ENCODE results near the gene MOGAT1.

MOGAT1 gene

DNA sequence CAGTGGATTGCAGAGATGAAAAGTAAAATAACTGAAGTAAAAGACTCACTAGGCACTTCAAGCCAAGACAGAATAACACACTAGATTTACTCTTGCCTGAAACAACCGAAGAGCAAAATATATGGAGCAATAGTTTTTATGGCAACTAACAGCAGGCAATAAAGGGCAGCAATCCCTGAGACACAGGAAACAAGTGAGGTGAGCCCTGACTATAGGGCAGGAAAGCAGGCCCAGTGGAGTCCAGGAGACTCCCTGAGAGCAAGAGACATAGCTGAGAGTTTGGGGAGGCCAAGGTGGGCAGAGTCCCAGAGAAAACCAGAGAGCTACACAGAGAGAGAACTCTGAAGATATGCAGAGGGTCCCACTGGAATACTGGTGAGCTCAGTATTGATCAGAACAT is 34.4 kb upstream of the MOGAT1 start:
- no peak overlapping the region for H3K4me3 ChIP-seq (replicated peaks; ENCODE audit: low read depth, low read length)
- DNase-seq (ENCODE audit: extremely low read depth, low read depth), result no peak

DNA sequence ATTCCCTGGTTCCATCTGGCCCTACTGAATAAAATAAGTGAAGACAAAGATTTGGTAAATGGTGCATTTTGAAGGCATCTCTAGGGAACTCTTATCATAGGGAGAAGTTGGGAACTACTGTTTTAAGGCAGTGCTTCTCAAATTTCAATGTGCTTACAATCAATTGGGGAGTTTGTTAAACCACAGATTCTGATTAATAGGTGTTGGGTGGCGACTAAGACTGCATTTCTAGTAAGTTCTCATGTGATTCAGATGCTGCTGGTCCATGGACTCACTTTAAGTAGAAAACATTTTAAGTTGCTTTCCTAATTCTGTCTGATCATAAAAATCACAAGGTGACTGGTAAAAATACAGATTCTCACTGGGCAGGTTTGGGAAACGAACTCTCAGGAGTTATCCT is 30.1 kb upstream of the MOGAT1 start:
- DNase-seq (ENCODE audit: extremely low read depth, low read depth), result no peak
- H3K4me3 ChIP-seq (replicated peaks; ENCODE audit: low read depth, low read length), result no peak overlapping the region
- TF ChIP-seq, protein P1, sequence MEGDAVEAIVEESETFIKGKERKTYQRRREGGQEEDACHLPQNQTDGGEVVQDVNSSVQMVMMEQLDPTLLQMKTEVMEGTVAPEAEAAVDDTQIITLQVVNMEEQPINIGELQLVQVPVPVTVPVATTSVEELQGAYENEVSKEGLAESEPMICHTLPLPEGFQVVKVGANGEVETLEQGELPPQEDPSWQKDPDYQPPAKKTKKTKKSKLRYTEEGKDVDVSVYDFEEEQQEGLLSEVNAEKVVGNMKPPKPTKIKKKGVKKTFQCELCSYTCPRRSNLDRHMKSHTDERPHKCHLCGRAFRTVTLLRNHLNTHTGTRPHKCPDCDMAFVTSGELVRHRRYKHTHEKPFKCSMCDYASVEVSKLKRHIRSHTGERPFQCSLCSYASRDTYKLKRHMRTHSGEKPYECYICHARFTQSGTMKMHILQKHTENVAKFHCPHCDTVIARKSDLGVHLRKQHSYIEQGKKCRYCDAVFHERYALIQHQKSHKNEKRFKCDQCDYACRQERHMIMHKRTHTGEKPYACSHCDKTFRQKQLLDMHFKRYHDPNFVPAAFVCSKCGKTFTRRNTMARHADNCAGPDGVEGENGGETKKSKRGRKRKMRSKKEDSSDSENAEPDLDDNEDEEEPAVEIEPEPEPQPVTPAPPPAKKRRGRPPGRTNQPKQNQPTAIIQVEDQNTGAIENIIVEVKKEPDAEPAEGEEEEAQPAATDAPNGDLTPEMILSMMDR (IDR thresholded peaks at IDR 0.05; ENCODE audit: low read depth, low read length, missing control alignments), result no peak

More for the DNA sequence above, 34.4 kb upstream of the MOGAT1 start:
- TF ChIP-seq, protein P1 (IDR thresholded peaks at IDR 0.05; ENCODE audit: low read depth, low read length, missing control alignments), result no peak

DNA sequence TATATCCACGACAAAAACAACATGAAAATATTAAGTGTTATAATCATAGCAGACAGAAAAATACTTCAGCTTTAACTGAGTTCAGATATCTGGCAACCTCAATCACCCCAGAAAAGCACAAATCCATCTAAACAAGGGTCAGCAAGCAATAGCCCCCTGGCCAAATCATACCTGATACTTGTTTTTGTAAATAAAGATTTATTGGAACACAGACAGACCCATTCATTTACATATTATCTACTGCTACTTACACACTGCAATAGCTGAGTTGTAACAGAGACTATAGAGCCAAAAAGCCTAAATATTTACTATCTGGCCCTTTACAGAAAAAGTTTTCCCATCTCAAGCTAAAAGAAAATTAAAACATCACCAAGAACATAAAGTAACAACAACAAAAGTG is 28.3 kb upstream of the MOGAT1 start:
- TF ChIP-seq, protein P1 (IDR thresholded peaks at IDR 0.05; ENCODE audit: low read depth, low read length, missing control alignments), result no peak
- no peak overlapping the region for H3K4me3 ChIP-seq (replicated peaks; ENCODE audit: low read depth, low read length)
- DNase-seq (ENCODE audit: extremely low read depth, low read depth), result no peak

DNA sequence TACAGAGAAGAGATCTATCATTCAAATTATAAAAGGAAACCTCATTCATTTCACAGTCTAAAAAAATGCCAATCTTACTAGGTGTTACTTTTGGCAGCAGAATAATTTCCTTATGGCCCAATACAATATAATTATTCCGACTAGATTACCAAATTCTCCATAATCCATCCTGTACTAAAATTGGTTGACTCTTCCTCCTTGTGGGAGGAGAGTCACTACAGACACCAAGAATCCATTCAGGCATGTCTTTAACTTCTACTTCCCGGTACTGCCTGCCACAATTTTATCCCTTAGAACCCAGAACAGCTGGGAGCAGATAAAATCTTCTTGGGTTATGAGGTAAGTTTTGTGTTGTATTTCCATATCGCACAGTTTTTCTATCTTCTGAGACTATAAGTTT is 25.4 kb upstream of the MOGAT1 start:
- no peak for DNase-seq (ENCODE audit: extremely low read depth, low read depth)
- H3K4me3 ChIP-seq (replicated peaks; ENCODE audit: low read depth, low read length), result no peak overlapping the region
- TF ChIP-seq, protein P1 (IDR thresholded peaks at IDR 0.05; ENCODE audit: low read depth, low read length, missing control alignments), result no peak

DNA sequence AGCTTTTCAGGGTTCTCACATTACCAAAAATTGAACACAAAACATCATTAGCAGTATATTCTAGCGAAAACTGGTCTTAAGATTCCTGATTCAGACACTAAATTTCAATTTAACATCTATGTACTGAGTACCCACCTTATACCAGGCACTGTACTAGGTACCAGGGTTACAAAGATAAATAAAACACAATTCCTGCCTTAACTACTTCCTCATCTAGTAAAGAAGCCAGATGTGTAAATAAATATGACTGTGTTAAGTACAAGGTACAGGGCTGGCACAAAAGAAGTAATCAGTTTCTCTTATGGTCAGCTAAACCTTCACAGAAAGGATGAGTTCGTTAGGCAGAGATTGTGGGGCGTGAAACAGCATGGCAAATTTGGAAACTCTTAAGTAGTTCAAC is 21.7 kb upstream of the MOGAT1 start:
- no peak for DNase-seq (ENCODE audit: extremely low read depth, low read depth)
- TF ChIP-seq, protein P1 (IDR thresholded peaks at IDR 0.05; ENCODE audit: low read depth, low read length, missing control alignments), result no peak
- H3K4me3 ChIP-seq (replicated peaks; ENCODE audit: low read depth, low read length), result no peak overlapping the region

DNA sequence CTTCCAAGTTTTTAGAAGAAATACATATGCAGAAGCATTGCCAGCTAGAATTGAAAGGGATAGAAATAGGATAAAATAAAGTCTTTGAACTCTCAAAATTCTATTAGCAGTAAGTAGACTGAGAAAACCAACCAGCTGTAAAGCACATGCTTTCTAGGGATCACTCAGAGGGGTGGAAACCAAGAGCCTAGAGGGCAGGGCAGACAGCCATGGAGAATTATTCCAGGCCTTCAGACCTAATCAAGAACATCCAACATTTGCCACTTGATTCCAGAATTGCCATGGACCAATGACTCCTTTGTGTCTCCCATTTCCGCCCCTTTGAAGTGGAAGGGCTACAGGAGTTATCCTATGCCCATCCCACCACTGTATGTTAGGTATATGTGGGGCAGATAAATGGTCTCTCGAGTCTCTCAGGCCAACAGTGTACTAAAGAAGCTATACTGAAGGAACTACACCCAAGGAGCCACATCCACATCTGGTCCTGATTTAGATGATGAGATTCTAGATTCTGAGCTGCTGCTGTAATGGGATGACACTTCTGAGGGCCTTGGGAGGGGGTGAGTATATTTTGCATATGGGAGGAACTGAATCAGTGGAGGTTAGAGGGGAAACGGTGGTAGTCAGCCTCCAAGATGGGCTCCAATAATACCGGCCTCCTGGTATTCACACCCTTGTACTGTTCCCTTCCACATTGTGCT is 19.6 kb upstream of the MOGAT1 start:
- TF ChIP-seq, protein P1 (IDR thresholded peaks at IDR 0.05; ENCODE audit: low read depth, low read length, missing control alignments), result no peak
- DNase-seq (ENCODE audit: extremely low read depth, low read depth), result peak; percentile 87

More for the DNA sequence above, 19.6 kb upstream of the MOGAT1 start:
- peak overlapping the region; percentile 25 for H3K4me3 ChIP-seq (replicated peaks; ENCODE audit: low read depth, low read length)
